PC-9 (cell line): ENCODE data around the gene ROBO1. TPM values are rescaled to one million over a fixed set of nuclear protein-coding genes. Genes with fewer than 3 reads are reported as not detected.

ENCODE experiments used
- BruUV-seq: library from RNA; stranded (reverse); fragments of 400-500 nt; replicated peaks from 2 replicates; lab custom pipeline; 2021; lab: Mats Ljungman, UMichigan
- CTCF ChIA-PET: fragments of 300-600 bp; sonication (Branson Sonifier 250); formaldehyde crosslinking; loops from one replicate; lab custom pipeline; 2022; ENCODE audit warnings: antibody characterized with exemption; lab: Charles Lee
- POLR2A ChIA-PET: fragments of 300-600 bp; sonication (Branson Sonifier 250); formaldehyde crosslinking; loops from one replicate; lab custom pipeline; 2022; ENCODE audit warnings: antibody characterized with exemption; ENCODE audit not compliant: unreplicated experiment; lab: Charles Lee
- DNase-seq, 2 experiments: peaks; one replicate each; pipeline versions ENCODE4 v3.0.0 to v3.0.0-alpha.2; 2015 to 2022; ENCODE audit warnings: mixed read lengths in 1 of 2
- H2AFZ ChIP-seq: fragments of 200-600 bp; sonication (generic); 2 replicates; pipeline ENCODE4 v1.8.1; 2017; ENCODE audit warnings: antibody characterized with exemption
- H3F3A ChIP-seq: fragments of 200-600 bp; sonication (generic); 2 replicates; pipeline ENCODE4 v1.8.1; 2017; ENCODE audit warnings: antibody characterized with exemption, mild to moderate bottlenecking, low read depth; ENCODE audit not compliant: insufficient read depth
- H3K27ac ChIP-seq: fragments of 200-600 bp; sonication (generic); 2 replicates; pipeline ENCODE4 v1.6.1; 2016; ENCODE audit warnings: mixed run types
- H3K27me3 ChIP-seq: fragments of 200-600 bp; sonication (generic); 2 replicates; pipeline ENCODE4 v1.6.1; 2016; ENCODE audit warnings: low read depth, mixed run types; ENCODE audit not compliant: insufficient read depth
- H3K36me3 ChIP-seq: fragments of 200-600 bp; sonication (generic); 2 replicates; pipeline ENCODE4 v1.6.1; 2016; ENCODE audit warnings: low read depth, mixed run types
- H3K4me1 ChIP-seq: fragments of 200-600 bp; sonication (generic); replicated peaks from 2 replicates; pipeline ENCODE4 v1.6.1; 2016; ENCODE audit warnings: mixed run types; ENCODE audit not compliant: insufficient read depth
- H3K4me2 ChIP-seq: fragments of 200-600 bp; sonication (generic); 2 replicates; pipeline ENCODE4 v1.6.1; 2017; ENCODE audit warnings: mixed run types
- H3K4me3 ChIP-seq: fragments of 200-600 bp; sonication (generic); 2 replicates; pipeline ENCODE4 v1.6.1; 2016; ENCODE audit warnings: mixed run types
- H3K79me2 ChIP-seq: fragments of 200-600 bp; sonication (generic); 2 replicates; pipeline ENCODE4 v1.6.1; 2017; ENCODE audit warnings: low read depth, mixed run types
- H3K9me2 ChIP-seq: fragments of 200-600 bp; sonication (generic); 2 replicates; pipeline ENCODE4 v1.8.1; 2017; ENCODE audit warnings: mild to moderate bottlenecking; ENCODE audit not compliant: insufficient read depth
- H3K9me3 ChIP-seq: fragments of 200-600 bp; sonication (generic); 2 replicates; pipeline ENCODE4 v1.8.1; 2016; ENCODE audit warnings: low read depth; ENCODE audit not compliant: insufficient read depth
- H4K20me1 ChIP-seq: fragments of 200-600 bp; sonication (generic); 2 replicates; pipeline ENCODE4 v1.8.1; 2017; ENCODE audit not compliant: insufficient read depth
- CTCF ChIP-seq: fragments of 200-600 bp; sonication (generic); conservative IDR thresholded peaks from 2 replicates; pipeline ENCODE4 v1.6.1; 2017; ENCODE audit warnings: mixed run types, antibody characterized with exemption, mild to moderate bottlenecking, moderate library complexity
- EZH2 ChIP-seq: fragments of 200-600 bp; sonication (generic); IDR thresholded peaks from 2 replicates; pipeline ENCODE4 v1.8.0; 2017; ENCODE audit warnings: antibody characterized with exemption, low read depth
- intact Hi-C: fragments of 100-400 bp; cut with micrococcal nuclease; formaldehyde crosslinking; loops from one replicate; pipeline ENCODE4 v1.10.0; 2022; ENCODE audit not compliant: unreplicated experiment
- total RNA-seq: library from RNA; stranded (reverse); gene quantifications from 2 replicates; pipeline ENCODE4 v1.2.3, GENCODE V29; 2021

Gene ROBO1
- total RNA-seq, 1 experiment from 2014 or later: 17.5 TPM

- no peak overlapping the region for H3K4me2 ChIP-seq
- no peak overlapping the region for H3K4me3 ChIP-seq
- H3K27ac ChIP-seq: no peak overlapping the region
- H3F3A ChIP-seq: no peaks in the 10 kb centered on the region
- no TSS peak for BruUV-seq
- ChIA-PET POLR2A (no interaction called here), CTCF (no interaction called here)
- intact Hi-C loops: no loop called here
- no peak for DNase-seq
- no peak for TF ChIP-seq EZH2
- no peak for TF ChIP-seq CTCF
- H3K79me2 ChIP-seq: no peaks in the 10 kb centered on the region
- no peaks in the 10 kb centered on the region for H3K9me3 ChIP-seq
- no peak overlapping the region for H2AFZ ChIP-seq
- H4K20me1 ChIP-seq: no peaks in the 10 kb centered on the region
- no peaks in the 10 kb centered on the region for H3K4me1 ChIP-seq
- H3K9me2 ChIP-seq: no peaks in the 10 kb centered on the region
- no peaks in the 10 kb centered on the region for H3K36me3 ChIP-seq
- H3K27me3 ChIP-seq: no peaks in the 10 kb centered on the region
These were observed 509.3 kb downstream of the ROBO1 start for GRCh38 chr3:79258479-79258878.

- Histone ChIP-seq H3K9me2 (no peaks in the 10 kb centered on the region), H4K20me1 (no peaks in the 10 kb centered on the region), H3F3A (no peaks in the 10 kb centered on the region), H3K4me2 (no peak overlapping the region), H2AFZ (no peak overlapping the region), H3K27ac (no peak overlapping the region), H3K27me3 (no peaks in the 10 kb centered on the region), H3K36me3 (no peaks in the 10 kb centered on the region), H3K4me3 (no peak overlapping the region), H3K9me3 (no peaks in the 10 kb centered on the region), H3K4me1 (no peaks in the 10 kb centered on the region), H3K79me2 (no peaks in the 10 kb centered on the region)
- ChIA-PET CTCF (no interaction called here), POLR2A (no interaction called here)
- DNase-seq: no peak
- no TSS peak for BruUV-seq
- intact Hi-C loops: no loop called here
- TF ChIP-seq EZH2 (no peak), CTCF (no peak)
These were observed 510.0 kb downstream of the ROBO1 start for GRCh38 chr3:79257791-79258190.

GRCh38 chr3:79255702-79256101 is 512.1 kb downstream of the ROBO1 start:
- no peak overlapping the region for H3K27ac ChIP-seq
- H3K4me1 ChIP-seq: no peaks in the 10 kb centered on the region
- BruUV-seq: no TSS peak
- no peaks in the 10 kb centered on the region for H4K20me1 ChIP-seq
- TF ChIP-seq CTCF (no peak), EZH2 (no peak)
- H3F3A ChIP-seq: no peaks in the 10 kb centered on the region
- DNase-seq: no peak
- no peaks in the 10 kb centered on the region for H3K27me3 ChIP-seq
- H3K9me2 ChIP-seq: no peaks in the 10 kb centered on the region
- H3K36me3 ChIP-seq: no peaks in the 10 kb centered on the region
- intact Hi-C loops: no loop called here
- H2AFZ ChIP-seq: no peak overlapping the region
- no peaks in the 10 kb centered on the region for H3K79me2 ChIP-seq
- no peak overlapping the region for H3K4me2 ChIP-seq
- ChIA-PET POLR2A (no interaction called here), CTCF (no interaction called here)
- no peak overlapping the region for H3K4me3 ChIP-seq
- H3K9me3 ChIP-seq: no peaks in the 10 kb centered on the region
